ENCODE measurements around the gene SAMSN1.

SAMSN1 gene

GRCh38 chr21:14469641-14470040, 76.5 kb downstream of the SAMSN1 start:
- TF ChIP-seq ZNF274 (IDR thresholded peaks at IDR 0.05; ENCODE audit: low read depth, low read length) = no peak
- H3K4me3 ChIP-seq (ENCODE audit: low read length) = no peak overlapping the region

- no peak for TF ChIP-seq ZNF274 (IDR thresholded peaks at IDR 0.05; ENCODE audit: low read depth, low read length)
- H3K4me3 ChIP-seq (ENCODE audit: low read length) = no peak overlapping the region
Observed at GRCh38 chr21:14466715-14467114, 79.4 kb downstream of the SAMSN1 start.

DNA sequence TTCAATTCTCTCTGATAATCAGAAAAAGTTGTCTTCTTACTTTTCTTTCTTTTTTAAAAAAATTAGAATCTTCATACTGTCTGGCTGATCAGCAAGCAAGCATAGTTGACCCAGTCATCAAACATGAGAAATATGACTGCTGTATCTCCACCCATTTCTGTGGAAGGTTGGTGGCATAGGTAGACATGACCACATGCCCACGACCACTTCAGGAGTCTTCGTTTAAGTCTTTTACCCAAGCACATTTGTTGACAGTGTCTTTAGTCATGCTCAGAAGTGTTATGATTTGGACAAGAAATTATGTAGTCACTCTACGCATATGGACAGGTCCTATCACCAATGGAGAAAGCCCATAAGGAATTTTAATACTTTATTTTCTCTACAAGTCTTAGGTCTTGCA, 88.4 kb downstream of the SAMSN1 start:
- H3K4me3 ChIP-seq (ENCODE audit: low read length) = no peak overlapping the region
- TF ChIP-seq ZNF274 (IDR thresholded peaks at IDR 0.05; ENCODE audit: low read depth, low read length) = no peak

GRCh38 chr21:14456911-14457310, 89.2 kb downstream of the SAMSN1 start:
- no peak overlapping the region for H3K4me3 ChIP-seq (ENCODE audit: low read length)
- TF ChIP-seq ZNF274 (IDR thresholded peaks at IDR 0.05; ENCODE audit: low read depth, low read length) = no peak

- no peak overlapping the region for H3K4me3 ChIP-seq (ENCODE audit: low read length)
- no peak for TF ChIP-seq ZNF274 (IDR thresholded peaks at IDR 0.05; ENCODE audit: low read depth, low read length)
Observed at GRCh38 chr21:14454016-14455009, 91.8 kb downstream of the SAMSN1 start.

DNA sequence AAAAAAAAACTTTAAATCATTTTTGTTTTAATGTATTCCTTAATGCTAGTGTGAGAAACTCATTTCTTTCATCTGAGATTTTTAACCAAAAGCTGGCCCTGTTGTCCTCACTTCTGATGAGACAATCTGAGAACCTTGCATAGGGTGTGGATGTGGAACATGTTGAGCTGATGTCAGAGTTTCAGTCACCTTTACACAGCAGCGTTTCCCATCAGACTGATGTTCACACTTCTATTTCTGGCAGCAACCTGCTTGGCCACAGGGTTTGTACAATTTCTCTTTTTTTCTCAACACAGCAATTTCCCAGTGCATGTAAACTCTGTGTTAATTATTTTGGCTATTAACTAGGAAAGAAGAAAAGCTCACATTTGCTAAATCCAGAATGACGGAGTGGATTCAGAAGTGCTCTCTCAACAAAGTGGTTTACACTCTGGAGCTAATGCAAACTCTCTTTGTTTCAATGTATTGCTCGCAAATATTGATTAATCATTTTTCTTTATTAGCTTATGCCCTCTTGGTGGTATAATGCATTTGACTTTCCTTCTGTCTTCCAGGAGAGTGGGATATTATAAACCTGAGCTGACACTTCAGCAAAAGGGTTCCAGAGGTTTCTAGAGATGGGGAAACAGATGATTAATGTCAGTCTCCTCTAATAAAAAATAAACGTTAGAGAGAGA, 92.6 kb downstream of the SAMSN1 start:
- no peak overlapping the region for H3K4me3 ChIP-seq (ENCODE audit: low read length)
- TF ChIP-seq ZNF274 (IDR thresholded peaks at IDR 0.05; ENCODE audit: low read depth, low read length) = no peak

- TF ChIP-seq ZNF274 (IDR thresholded peaks at IDR 0.05; ENCODE audit: low read depth, low read length) = no peak
- H3K4me3 ChIP-seq (ENCODE audit: low read length) = peak overlapping the region; percentile 28; the same call in 1 of the 2 replicates
Observed at GRCh38 chr21:14452727-14453241, 93.3 kb downstream of the SAMSN1 start.

DNA sequence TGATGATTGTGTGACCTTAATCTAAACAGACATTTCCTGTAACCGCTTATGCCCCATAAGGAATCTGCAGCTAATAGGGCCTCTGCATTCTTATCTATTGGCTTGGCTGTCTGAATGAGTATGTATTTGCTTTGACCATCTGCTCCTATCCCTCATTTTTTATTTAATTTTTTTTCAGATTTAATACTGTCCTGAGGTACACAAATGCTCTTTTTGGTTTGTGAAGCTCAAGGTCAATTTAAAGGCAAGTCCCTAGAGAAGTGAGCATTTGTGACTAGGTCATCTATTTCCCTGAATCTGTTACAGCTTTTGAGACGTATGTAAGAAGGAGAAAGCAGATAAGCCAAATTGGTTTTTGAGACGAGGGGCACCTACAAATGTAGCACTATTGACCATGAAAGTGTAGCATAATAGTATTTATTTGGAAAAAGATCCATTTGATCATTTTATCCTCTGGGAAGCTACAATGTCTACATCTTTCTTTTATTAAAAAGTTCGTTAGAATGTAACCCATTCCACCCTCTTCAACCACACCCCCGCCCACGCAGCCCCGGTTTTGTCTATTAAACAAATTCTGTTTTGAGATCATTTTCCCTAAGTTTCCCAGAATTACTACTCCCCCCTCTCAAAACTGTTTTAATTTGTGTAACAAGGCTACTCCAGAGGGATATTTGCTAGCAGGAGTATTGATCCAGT, 93.9 kb downstream of the SAMSN1 start:
- TF ChIP-seq ZNF274 (IDR thresholded peaks at IDR 0.05; ENCODE audit: low read depth, low read length) = no peak
- no peak overlapping the region for H3K4me3 ChIP-seq (ENCODE audit: low read length)

GRCh38 chr21:14451546-14451945, 94.6 kb downstream of the SAMSN1 start:
- no peak overlapping the region for H3K4me3 ChIP-seq (ENCODE audit: low read length)
- TF ChIP-seq ZNF274 (IDR thresholded peaks at IDR 0.05; ENCODE audit: low read depth, low read length) = no peak

GRCh38 chr21:14448784-14449183, 97.3 kb downstream of the SAMSN1 start:
- no peak overlapping the region for H3K4me3 ChIP-seq (ENCODE audit: low read length)
- TF ChIP-seq ZNF274 (IDR thresholded peaks at IDR 0.05; ENCODE audit: low read depth, low read length) = no peak

- no peak overlapping the region for H3K4me3 ChIP-seq (ENCODE audit: low read length)
- TF ChIP-seq ZNF274 (IDR thresholded peaks at IDR 0.05; ENCODE audit: low read depth, low read length) = no peak
Observed at GRCh38 chr21:14438211-14438610, 107.9 kb downstream of the SAMSN1 start.

GRCh38 chr21:14435423-14435822, 110.7 kb downstream of the SAMSN1 start:
- TF ChIP-seq ZNF274 (IDR thresholded peaks at IDR 0.05; ENCODE audit: low read depth, low read length) = no peak
- no peak overlapping the region for H3K4me3 ChIP-seq (ENCODE audit: low read length)
